ENCODE results near the gene PRAMEF1. TPM values are rescaled to one million over a fixed set of nuclear protein-coding genes. Genes with fewer than 3 reads are reported as not detected.

PRAMEF1 gene
- total and polyA plus RNA-seq, 2 experiments from 2014 or later: not detected

DNA sequence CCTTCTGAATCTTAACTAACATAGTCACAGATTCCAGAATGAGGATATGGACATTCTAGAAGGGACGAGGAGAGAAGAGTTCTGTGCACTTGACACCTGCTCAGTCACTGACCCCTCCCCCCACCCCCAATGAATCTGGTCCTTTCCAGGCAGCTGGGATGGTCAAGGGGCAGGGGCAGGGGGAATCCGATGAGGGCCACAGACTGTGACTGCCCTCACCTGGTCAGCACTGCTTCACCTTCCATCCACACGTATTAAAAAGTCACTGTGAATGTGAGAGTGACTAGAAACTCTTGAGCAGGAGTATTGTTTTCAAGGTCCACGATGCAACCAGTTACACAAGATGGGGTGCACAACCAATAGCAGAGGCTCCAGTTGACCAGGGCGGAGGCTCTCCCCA, 27.2 kb upstream of the PRAMEF1 start:
- Histone ChIP-seq H3K79me2 (ENCODE audit: insufficient read depth) (no peaks in the 10 kb centered on the region), H3K4me2 (ENCODE audit: unreplicated experiment) (no peak overlapping the region), H4K20me1 (ENCODE audit: insufficient read depth) (no peaks in the 10 kb centered on the region; the same call in 1 of the 2 replicates), H3K4me1 (ENCODE audit: insufficient read depth) (no peaks in the 10 kb centered on the region), H3K4me3 (no peak overlapping the region), H2AFZ (no peak overlapping the region), H3F3A (ENCODE audit: insufficient read depth) (no peaks in the 10 kb centered on the region), H3K27me3 (replicated peaks; ENCODE audit: insufficient read depth) (no peaks in the 10 kb centered on the region), H3K9me2 (ENCODE audit: insufficient read depth) (no peaks in the 10 kb centered on the region), H3K9ac (no peak overlapping the region), H3K9me3 (ENCODE audit: low read depth) (no peaks in the 10 kb centered on the region), H3K27ac (no peak overlapping the region), H3K36me3 (ENCODE audit: low read depth) (no peaks in the 10 kb centered on the region)
- in situ Hi-C loops (cut with MboI): no loop called here
- no peak for DNase-seq
- TF ChIP-seq EZH2 (IDR thresholded peaks at IDR 0.05; ENCODE audit: insufficient read depth, poor library complexity, severe bottlenecking) (no peak), EZH2phosphoT487 (IDR thresholded peaks at IDR 0.05; ENCODE audit: insufficient read depth, low read depth) (no peak)
- 11 to 18% methylated on average over 5 of the region's 5 CpGs for WGBS, 2 experiments (ENCODE audit: low coverage in 1 of 2, low lambda C conversion rate in 2 of 2, missing lambda C conversion rate in 2 of 2)

- DNase-seq: no peak
- H3K79me2 ChIP-seq (ENCODE audit: insufficient read depth): no peaks in the 10 kb centered on the region
- no peak overlapping the region for H3K4me2 ChIP-seq (ENCODE audit: unreplicated experiment)
- H3K4me1 ChIP-seq (ENCODE audit: insufficient read depth): no peaks in the 10 kb centered on the region
- WGBS, 2 experiments (ENCODE audit: low coverage in 1 of 2, low lambda C conversion rate in 2 of 2, missing lambda C conversion rate in 2 of 2): 0 to 8% methylated on average over 2 of the region's 2 CpGs
- H3F3A ChIP-seq (ENCODE audit: insufficient read depth): no peaks in the 10 kb centered on the region
- no peak overlapping the region for H3K4me3 ChIP-seq
- H3K36me3 ChIP-seq (ENCODE audit: low read depth): no peaks in the 10 kb centered on the region
- in situ Hi-C loops (cut with MboI): no loop called here
- no peaks in the 10 kb centered on the region for H3K9me2 ChIP-seq (ENCODE audit: insufficient read depth)
- H2AFZ ChIP-seq: no peak overlapping the region
- no peak overlapping the region for H3K9ac ChIP-seq
- TF ChIP-seq EZH2phosphoT487 (IDR thresholded peaks at IDR 0.05; ENCODE audit: insufficient read depth, low read depth) (no peak), EZH2 (IDR thresholded peaks at IDR 0.05; ENCODE audit: insufficient read depth, poor library complexity, severe bottlenecking) (no peak)
- no peaks in the 10 kb centered on the region for H3K9me3 ChIP-seq (ENCODE audit: low read depth)
- no peaks in the 10 kb centered on the region for H3K27me3 ChIP-seq (replicated peaks; ENCODE audit: insufficient read depth)
- no peaks in the 10 kb centered on the region; the same call in 1 of the 2 replicates for H4K20me1 ChIP-seq (ENCODE audit: insufficient read depth)
- H3K27ac ChIP-seq: no peak overlapping the region
Measured at GRCh38 chr1:12769031-12769430, 22.2 kb upstream of the PRAMEF1 start.

DNA sequence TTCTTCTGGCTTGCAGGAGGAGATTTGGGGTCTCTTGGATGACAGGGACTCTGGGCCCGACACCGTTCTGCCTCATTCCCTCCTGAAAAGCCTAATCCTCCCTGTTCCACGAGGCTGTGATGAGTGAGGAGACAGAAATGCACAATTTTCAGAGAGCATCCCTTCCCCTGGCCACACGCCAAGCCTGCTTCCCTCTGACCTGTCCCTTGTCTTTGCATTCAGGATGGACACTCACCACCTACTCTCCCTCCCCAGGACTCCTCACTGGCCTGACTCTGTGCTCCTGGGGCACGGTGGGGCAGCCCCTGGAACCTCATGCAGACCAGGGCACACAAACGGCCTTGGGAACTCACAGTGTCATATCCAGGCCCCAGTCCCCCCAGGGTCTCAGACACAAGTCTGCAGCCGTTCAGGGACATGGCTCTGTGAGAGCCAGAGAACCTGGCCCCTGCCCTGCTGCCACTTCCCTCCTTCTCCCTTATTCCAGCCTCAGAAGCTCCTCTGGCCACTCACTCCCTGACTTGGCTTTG, 21.2 kb upstream of the PRAMEF1 start:
- no peak overlapping the region for H3K4me3 ChIP-seq
- H3K27ac ChIP-seq: no peak overlapping the region
- H3K79me2 ChIP-seq (ENCODE audit: insufficient read depth): no peaks in the 10 kb centered on the region
- H3K9me3 ChIP-seq (ENCODE audit: low read depth): no peaks in the 10 kb centered on the region
- H3K27me3 ChIP-seq (replicated peaks; ENCODE audit: insufficient read depth): no peaks in the 10 kb centered on the region
- H3K4me1 ChIP-seq (ENCODE audit: insufficient read depth): no peaks in the 10 kb centered on the region
- H3K36me3 ChIP-seq (ENCODE audit: low read depth): no peaks in the 10 kb centered on the region
- DNase-seq: no peak
- in situ Hi-C loops (cut with MboI): no loop called here
- no peak for TF ChIP-seq EZH2phosphoT487 (IDR thresholded peaks at IDR 0.05; ENCODE audit: insufficient read depth, low read depth)
- TF ChIP-seq EZH2 (IDR thresholded peaks at IDR 0.05; ENCODE audit: insufficient read depth, poor library complexity, severe bottlenecking): no peak
- 20 to 25% methylated on average over 7 of the region's 7 CpGs for WGBS, 2 experiments (ENCODE audit: low coverage in 1 of 2, low lambda C conversion rate in 2 of 2, missing lambda C conversion rate in 2 of 2)
- H3K9me2 ChIP-seq (ENCODE audit: insufficient read depth): no peaks in the 10 kb centered on the region
- no peaks in the 10 kb centered on the region; the same call in 1 of the 2 replicates for H4K20me1 ChIP-seq (ENCODE audit: insufficient read depth)
- no peak overlapping the region for H3K4me2 ChIP-seq (ENCODE audit: unreplicated experiment)
- H2AFZ ChIP-seq: no peak overlapping the region
- no peaks in the 10 kb centered on the region for H3F3A ChIP-seq (ENCODE audit: insufficient read depth)
- H3K9ac ChIP-seq: no peak overlapping the region

DNA sequence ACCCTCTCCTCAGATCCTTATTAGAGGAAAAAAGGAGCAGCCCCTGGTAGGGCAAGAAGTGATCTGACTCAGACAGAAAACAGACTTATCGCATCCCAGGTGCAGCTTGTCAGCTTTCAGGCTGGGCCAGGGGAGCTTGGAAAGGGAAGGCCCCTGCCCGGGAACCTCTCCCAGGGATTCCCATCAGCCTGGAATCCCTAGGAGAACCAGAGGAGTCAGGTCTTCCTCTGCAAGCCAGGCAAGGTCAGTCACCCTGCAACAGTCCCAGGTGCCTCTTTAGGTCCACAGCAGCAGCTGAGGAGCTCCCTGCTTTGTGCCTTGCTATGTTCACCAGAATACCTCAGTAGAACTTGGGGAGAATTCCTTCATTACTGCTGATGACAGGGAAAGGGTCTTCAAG, 20.6 kb upstream of the PRAMEF1 start:
- H2AFZ ChIP-seq: no peak overlapping the region
- no peak overlapping the region for H3K9ac ChIP-seq
- H3K9me2 ChIP-seq (ENCODE audit: insufficient read depth): no peaks in the 10 kb centered on the region
- H3K79me2 ChIP-seq (ENCODE audit: insufficient read depth): no peaks in the 10 kb centered on the region
- H3F3A ChIP-seq (ENCODE audit: insufficient read depth): no peaks in the 10 kb centered on the region
- WGBS, 2 experiments (ENCODE audit: low coverage in 1 of 2, low lambda C conversion rate in 2 of 2, missing lambda C conversion rate in 2 of 2): 41 to 43% methylated on average over 2 of the region's 2 CpGs
- TF ChIP-seq EZH2 (IDR thresholded peaks at IDR 0.05; ENCODE audit: insufficient read depth, poor library complexity, severe bottlenecking) (no peak), EZH2phosphoT487 (IDR thresholded peaks at IDR 0.05; ENCODE audit: insufficient read depth, low read depth) (no peak)
- no peaks in the 10 kb centered on the region for H3K9me3 ChIP-seq (ENCODE audit: low read depth)
- H4K20me1 ChIP-seq (ENCODE audit: insufficient read depth): no peaks in the 10 kb centered on the region; the same call in 1 of the 2 replicates
- no peaks in the 10 kb centered on the region for H3K36me3 ChIP-seq (ENCODE audit: low read depth)
- H3K4me3 ChIP-seq: no peak overlapping the region
- H3K4me1 ChIP-seq (ENCODE audit: insufficient read depth): no peaks in the 10 kb centered on the region
- no peak overlapping the region for H3K4me2 ChIP-seq (ENCODE audit: unreplicated experiment)
- DNase-seq: no peak
- H3K27me3 ChIP-seq (replicated peaks; ENCODE audit: insufficient read depth): no peaks in the 10 kb centered on the region
- H3K27ac ChIP-seq: no peak overlapping the region
- in situ Hi-C loops (cut with MboI): no loop called here

- in situ Hi-C loops (cut with MboI): no loop called here
- no peak overlapping the region for H3K27ac ChIP-seq
- H3K4me1 ChIP-seq (ENCODE audit: insufficient read depth): no peaks in the 10 kb centered on the region
- H3K79me2 ChIP-seq (ENCODE audit: insufficient read depth): no peaks in the 10 kb centered on the region
- H3K9ac ChIP-seq: no peak overlapping the region
- TF ChIP-seq EZH2phosphoT487 (IDR thresholded peaks at IDR 0.05; ENCODE audit: insufficient read depth, low read depth) (no peak), EZH2 (IDR thresholded peaks at IDR 0.05; ENCODE audit: insufficient read depth, poor library complexity, severe bottlenecking) (no peak)
- DNase-seq: no peak
- no peak overlapping the region for H3K4me3 ChIP-seq
- no peaks in the 10 kb centered on the region for H3K9me3 ChIP-seq (ENCODE audit: low read depth)
- H4K20me1 ChIP-seq (ENCODE audit: insufficient read depth): no peaks in the 10 kb centered on the region; the same call in 1 of the 2 replicates
- H3K4me2 ChIP-seq (ENCODE audit: unreplicated experiment): no peak overlapping the region
- H3F3A ChIP-seq (ENCODE audit: insufficient read depth): no peaks in the 10 kb centered on the region
- no peaks in the 10 kb centered on the region for H3K27me3 ChIP-seq (replicated peaks; ENCODE audit: insufficient read depth)
- H3K36me3 ChIP-seq (ENCODE audit: low read depth): no peaks in the 10 kb centered on the region
- H3K9me2 ChIP-seq (ENCODE audit: insufficient read depth): no peaks in the 10 kb centered on the region
- no peak overlapping the region for H2AFZ ChIP-seq
- 24 to 25% methylated on average over 5 of the region's 5 CpGs for WGBS, 2 experiments (ENCODE audit: low coverage in 1 of 2, low lambda C conversion rate in 2 of 2, missing lambda C conversion rate in 2 of 2)
Measured at GRCh38 chr1:12771186-12771585, 20.0 kb upstream of the PRAMEF1 start.
